Measurements from ENCODE around the gene IQCH. TPM values are rescaled to one million over a fixed set of nuclear protein-coding genes. Genes with fewer than 3 reads are reported as not detected.

IQCH gene
- polyA plus RNA-seq, 3 donors: 0.03 TPM; not detected in 2

- no peak for DNase-seq
- peaks cover 15 to 35% of the 10 kb centered on the region in 2 donors for H3K36me3 ChIP-seq (replicated peaks in 1 of 2; ENCODE audit: control insufficient read depth in 1 of 2, insufficient read depth in 2 of 2, low read length in 2 of 2)
- H3K36me3 Mint-ChIP-seq: peaks cover 12 to 14% of the 10 kb centered on the region in 2 donors
- H3K9me3 ChIP-seq (replicated peaks in 1 of 2; ENCODE audit: control insufficient read depth in 1 of 2, insufficient read depth in 1 of 2, low read length in 2 of 2): no peaks in the 10 kb centered on the region
- no peak overlapping the region for H3K4me3 Mint-ChIP-seq
- no peak overlapping the region for H3K27ac ChIP-seq (ENCODE audit: low read depth in 1 of 2, low read length in 2 of 2)
- H3K27ac Mint-ChIP-seq: no peak overlapping the region
- H2AFZ ChIP-seq (ENCODE audit: insufficient read depth, low read depth, low read length, poor library complexity, severe bottlenecking): no peak overlapping the region
- H3K4me1 Mint-ChIP-seq: peaks cover 9% of the 10 kb centered on the region
- no peaks in the 10 kb centered on the region for H3K79me2 ChIP-seq (ENCODE audit: insufficient read depth, low read length)
- intact Hi-C loops (cut with micrococcal nuclease): no loop called here
- no peak overlapping the region for H3K4me2 ChIP-seq (replicated peaks; ENCODE audit: extremely low read depth, low read length, poor library complexity, severe bottlenecking)
- WGBS (ENCODE audit: insufficient coverage): 75% methylated on average over 1 of the region's 3 CpGs
- H3K4me1 ChIP-seq (ENCODE audit: control insufficient read depth in 1 of 2, insufficient read depth in 2 of 2, low read length in 2 of 2): peaks cover 4 to 7% of the 10 kb centered on the region in 2 donors
- no peak overlapping the region for H3K4me3 ChIP-seq (replicated peaks in 1 of 3; ENCODE audit: low read depth in 2 of 3, low read length in 3 of 3)
- H3K9me3 Mint-ChIP-seq: no peaks in the 10 kb centered on the region
- no peaks in the 10 kb centered on the region for H3K27me3 ChIP-seq (ENCODE audit: control insufficient read depth in 2 of 2, insufficient read depth in 2 of 2, low read length in 2 of 2)
- no peaks in the 10 kb centered on the region for H3K27me3 Mint-ChIP-seq (ENCODE audit: low read depth in 3 of 3)
- H3K9ac ChIP-seq (ENCODE audit: insufficient read depth, low read length, poor library complexity, severe bottlenecking): no peak overlapping the region
- H4K20me1 ChIP-seq (ENCODE audit: insufficient read depth, low read length): no peaks in the 10 kb centered on the region
- no peak for TF ChIP-seq CTCF (IDR thresholded peaks at IDR 0.05)
Observed at GRCh38 chr15:67531379-67531914, 276.9 kb downstream of the IQCH start.

GRCh38 chr15:67533873-67534272 lies 279.3 kb downstream of the IQCH start:
- no peak for TF ChIP-seq CTCF (IDR thresholded peaks at IDR 0.05)
- no peak overlapping the region for H3K4me3 ChIP-seq (replicated peaks in 1 of 3; ENCODE audit: low read depth in 2 of 3, low read length in 3 of 3)
- no peaks in the 10 kb centered on the region for H3K9me3 ChIP-seq (replicated peaks in 1 of 2; ENCODE audit: control insufficient read depth in 1 of 2, insufficient read depth in 1 of 2, low read length in 2 of 2)
- no peak overlapping the region for H3K27ac Mint-ChIP-seq
- no peak overlapping the region for H3K9ac ChIP-seq (ENCODE audit: insufficient read depth, low read length, poor library complexity, severe bottlenecking)
- H3K36me3 Mint-ChIP-seq: peaks cover 0 to 4% of the 10 kb centered on the region in 2 donors
- H3K4me2 ChIP-seq (replicated peaks; ENCODE audit: extremely low read depth, low read length, poor library complexity, severe bottlenecking): no peak overlapping the region
- DNase-seq: no peak
- no peaks in the 10 kb centered on the region for H3K79me2 ChIP-seq (ENCODE audit: insufficient read depth, low read length)
- peaks cover 10% of the 10 kb centered on the region for H3K4me1 Mint-ChIP-seq
- H4K20me1 ChIP-seq (ENCODE audit: insufficient read depth, low read length): no peaks in the 10 kb centered on the region
- H3K36me3 ChIP-seq (replicated peaks in 1 of 2; ENCODE audit: control insufficient read depth in 1 of 2, insufficient read depth in 2 of 2, low read length in 2 of 2): peaks cover 4 to 11% of the 10 kb centered on the region in 2 donors
- no peak overlapping the region for H3K4me3 Mint-ChIP-seq
- peaks cover 4 to 8% of the 10 kb centered on the region in 2 donors for H3K4me1 ChIP-seq (ENCODE audit: control insufficient read depth in 1 of 2, insufficient read depth in 2 of 2, low read length in 2 of 2)
- 100% methylated on average over 1 of the region's 1 CpG for WGBS (ENCODE audit: insufficient coverage)
- intact Hi-C loops (cut with micrococcal nuclease): no loop called here
- no peaks in the 10 kb centered on the region for H3K9me3 Mint-ChIP-seq
- H3K27me3 ChIP-seq (ENCODE audit: control insufficient read depth in 2 of 2, insufficient read depth in 2 of 2, low read length in 2 of 2): no peaks in the 10 kb centered on the region
- H3K27ac ChIP-seq (ENCODE audit: low read depth in 1 of 2, low read length in 2 of 2): no peak overlapping the region
- no peaks in the 10 kb centered on the region for H3K27me3 Mint-ChIP-seq (ENCODE audit: low read depth in 3 of 3)
- H2AFZ ChIP-seq (ENCODE audit: insufficient read depth, low read depth, low read length, poor library complexity, severe bottlenecking): no peak overlapping the region
